ENCODE results near the gene USP2. TPM values are rescaled to one million over a fixed set of nuclear protein-coding genes. Genes with fewer than 3 reads are reported as not detected.

USP2 gene
- total and polyA plus RNA-seq, 9 donors: 8.3 to 53.3 (median 37.8) TPM

- peak; percentile 32 for DNase-seq
- peaks cover 18% of the 10 kb centered on the region for H3K4me1 ChIP-seq (ENCODE audit: control insufficient read depth, insufficient read depth, low read length)
- no peak overlapping the region for H3K4me3 ChIP-seq (ENCODE audit: low read length)
- no peaks in the 10 kb centered on the region for H3K27me3 ChIP-seq (ENCODE audit: control insufficient read depth, insufficient read depth, low read length)
- 75% methylated on average over 2 of the region's 5 CpGs for WGBS (ENCODE audit: insufficient coverage)
- H3K36me3 ChIP-seq (ENCODE audit: control insufficient read depth, insufficient read depth, low read length): peaks cover 77% of the 10 kb centered on the region
- peak overlapping the region; percentile 51 for H3K27ac ChIP-seq (ENCODE audit: low read length)
- H3K9me3 ChIP-seq (replicated peaks; ENCODE audit: control insufficient read depth, low read depth, low read length): no peaks in the 10 kb centered on the region
These were observed 75.1 kb downstream of the USP2 start for GRCh38 chr11:119306373-119306890.

GRCh38 chr11:119305556-119306372 is 75.7 kb downstream of the USP2 start:
- H3K27me3 ChIP-seq (ENCODE audit: control insufficient read depth, insufficient read depth, low read length): no peaks in the 10 kb centered on the region
- WGBS (ENCODE audit: insufficient coverage): 93% methylated on average over 6 of the region's 7 CpGs
- DNase-seq: no peak
- peaks cover 74% of the 10 kb centered on the region for H3K36me3 ChIP-seq (ENCODE audit: control insufficient read depth, insufficient read depth, low read length)
- H3K4me1 ChIP-seq (ENCODE audit: control insufficient read depth, insufficient read depth, low read length): peaks cover 22% of the 10 kb centered on the region
- H3K9me3 ChIP-seq (replicated peaks; ENCODE audit: control insufficient read depth, low read depth, low read length): no peaks in the 10 kb centered on the region
- H3K27ac ChIP-seq (ENCODE audit: low read length): peak overlapping the region; percentile 51
- H3K4me3 ChIP-seq (ENCODE audit: low read length): no peak overlapping the region

Other genes starting within 250 kb of the USP2 start
- gene ABCG4, start 232.6 kb downstream of the USP2 start, total RNA-seq: 0.13 TPM
- gene ABCG4, start 232.6 kb downstream of the USP2 start, polyA plus RNA-seq (ENCODE audit: insufficient read depth in 1 of 8, insufficient read length in 8 of 8, low replicate concordance in 1 of 8): under 1 TPM; 0.18 to 0.60 (median 0.28) TPM
- gene NLRX1, start 213.0 kb downstream of the USP2 start, total RNA-seq: 10.2 TPM
- gene NLRX1, start 213.0 kb downstream of the USP2 start, polyA plus RNA-seq (ENCODE audit: insufficient read depth in 1 of 8, insufficient read length in 8 of 8, low replicate concordance in 1 of 8): 10 to 100 TPM; 10.5 to 13.8 (median 11.9) TPM
- gene NHERF4, start 196.2 kb downstream of the USP2 start, total RNA-seq: 0.09 TPM
- 1 to 10 TPM in 1 of 8 donors, under 1 TPM in 5, not detected in 2; 0.05 to 2.3 (median 0.10) TPM for gene NHERF4, start 196.2 kb downstream of the USP2 start, polyA plus RNA-seq (ENCODE audit: insufficient read depth in 1 of 8, insufficient read length in 8 of 8, low replicate concordance in 1 of 8)
- gene CBL, start 175.4 kb downstream of the USP2 start, total RNA-seq: 6.0 TPM
- gene CBL, start 175.4 kb downstream of the USP2 start, polyA plus RNA-seq (ENCODE audit: insufficient read depth in 1 of 8, insufficient read length in 8 of 8, low replicate concordance in 1 of 8): 10 to 100 TPM in 6 of 8 donors, 1 to 10 TPM in 2; 8.7 to 15.0 (median 11.9) TPM
- 146 TPM for gene MCAM, start 64.6 kb downstream of the USP2 start, total RNA-seq
- 100 to 1,000 TPM; 167 to 231 (median 208) TPM for gene MCAM, start 64.6 kb downstream of the USP2 start, polyA plus RNA-seq (ENCODE audit: insufficient read depth in 1 of 8, insufficient read length in 8 of 8, low replicate concordance in 1 of 8)
- gene RNF26, start 47.2 kb downstream of the USP2 start, total RNA-seq: 3.0 TPM
- gene RNF26, start 47.2 kb downstream of the USP2 start, polyA plus RNA-seq (ENCODE audit: insufficient read depth in 1 of 8, insufficient read length in 8 of 8, low replicate concordance in 1 of 8): 10 to 100 TPM; 13.3 to 22.1 (median 18.4) TPM
- gene C1QTNF5, start 40.8 kb downstream of the USP2 start, total RNA-seq: 34.9 TPM
- gene C1QTNF5, start 40.8 kb downstream of the USP2 start, polyA plus RNA-seq (ENCODE audit: insufficient read depth in 1 of 8, insufficient read length in 8 of 8, low replicate concordance in 1 of 8): 10 to 100 TPM; 20.3 to 41.9 (median 35.3) TPM
- not detected for gene MFRP, start 35.0 kb downstream of the USP2 start, total RNA-seq
- not detected for gene MFRP, start 35.0 kb downstream of the USP2 start, polyA plus RNA-seq (ENCODE audit: insufficient read depth in 1 of 8, insufficient read length in 8 of 8, low replicate concordance in 1 of 8)
- 161 TPM for gene THY1, start 41.5 kb upstream of the USP2 start, total RNA-seq
- gene THY1, start 41.5 kb upstream of the USP2 start, polyA plus RNA-seq (ENCODE audit: insufficient read depth in 1 of 8, insufficient read length in 8 of 8, low replicate concordance in 1 of 8): 100 to 1,000 TPM in 7 of 8 donors, 10 to 100 TPM in 1; 89.3 to 202 (median 157) TPM